Neural crest cell (in vitro differentiated cells): ENCODE data around the gene IQGAP1. TPM values are rescaled to one million over a fixed set of nuclear protein-coding genes. Genes with fewer than 3 reads are reported as not detected.
A peak's percentile ranks its signal among the peaks of the same experiment; 100 is the strongest.

ENCODE experiments used
- DNase-seq: peaks from one replicate; pipeline ENCODE4 v3.0.0; 2021; ENCODE audit warnings: low read depth, mixed read lengths, low spot score
- H3K27ac Mint-ChIP-seq: one replicate; pipeline ENCODE4 v1.8.0; 2021; ENCODE audit warnings: mild to moderate bottlenecking, mixed read lengths; ENCODE audit not compliant: unreplicated experiment
- H3K27me3 Mint-ChIP-seq: 2 replicates; pipeline ENCODE4 v1.8.0; 2021; ENCODE audit warnings: low read depth, mild to moderate bottlenecking, mixed read lengths
- H3K36me3 Mint-ChIP-seq: 2 replicates; pipeline ENCODE4 v1.8.0; 2021; ENCODE audit warnings: low read depth, mild to moderate bottlenecking, mixed read lengths
- H3K4me1 Mint-ChIP-seq: 2 replicates; pipeline ENCODE4 v1.8.0; 2021; ENCODE audit warnings: mixed read lengths
- H3K4me3 Mint-ChIP-seq: one replicate; pipeline ENCODE4 v1.8.0; 2021; ENCODE audit warnings: mild to moderate bottlenecking, mixed read lengths
- H3K9me3 Mint-ChIP-seq: 2 replicates; pipeline ENCODE4 v1.8.0; 2021; ENCODE audit warnings: mixed read lengths
- CTCF ChIP-seq: fragments of 200-600 bp; sonication (generic); conservative IDR thresholded peaks from 2 replicates; pipeline ENCODE4 v1.5.0; 2021; ENCODE audit warnings: antibody characterized with exemption, mild to moderate bottlenecking
- total RNA-seq: library from RNA; stranded (reverse); gene quantifications from 2 replicates; pipeline ENCODE4 v1.2.1, GENCODE V29; 2021

IQGAP1 gene
- total RNA-seq, 1 donor from 2014 or later = 46.1 TPM

GRCh38 chr15:90458061-90458460, 70.0 kb downstream of the IQGAP1 start:
- Mint-ChIP-seq H3K9me3 (no peaks in the 10 kb centered on the region), H3K27ac (no peak overlapping the region), H3K4me3 (no peak overlapping the region), H3K4me1 (peaks cover 18% of the 10 kb centered on the region), H3K27me3 (no peaks in the 10 kb centered on the region), H3K36me3 (peaks cover 15% of the 10 kb centered on the region)
- TF ChIP-seq CTCF = no peak
- DNase-seq = no peak

GRCh38 chr15:90459368-90459767, 71.3 kb downstream of the IQGAP1 start:
- H3K27ac Mint-ChIP-seq = no peak overlapping the region
- no peak overlapping the region for H3K4me3 Mint-ChIP-seq
- DNase-seq = no peak
- TF ChIP-seq CTCF = no peak
- peaks cover 22% of the 10 kb centered on the region for H3K4me1 Mint-ChIP-seq
- no peaks in the 10 kb centered on the region for H3K9me3 Mint-ChIP-seq
- peaks cover 15% of the 10 kb centered on the region for H3K36me3 Mint-ChIP-seq
- no peaks in the 10 kb centered on the region for H3K27me3 Mint-ChIP-seq

- no peak for DNase-seq
- no peak overlapping the region for H3K4me3 Mint-ChIP-seq
- H3K9me3 Mint-ChIP-seq = no peaks in the 10 kb centered on the region
- no peak for TF ChIP-seq CTCF
- no peak overlapping the region for H3K27ac Mint-ChIP-seq
- H3K36me3 Mint-ChIP-seq = peaks cover 15% of the 10 kb centered on the region
- peaks cover 22% of the 10 kb centered on the region for H3K4me1 Mint-ChIP-seq
- H3K27me3 Mint-ChIP-seq = no peaks in the 10 kb centered on the region
Measured at GRCh38 chr15:90460142-90460824, 72.2 kb downstream of the IQGAP1 start.

GRCh38 chr15:90463381-90463780, 75.3 kb downstream of the IQGAP1 start:
- H3K27me3 Mint-ChIP-seq = no peaks in the 10 kb centered on the region
- H3K36me3 Mint-ChIP-seq = peaks cover 4% of the 10 kb centered on the region
- H3K4me3 Mint-ChIP-seq = no peak overlapping the region
- H3K4me1 Mint-ChIP-seq = peaks cover 22% of the 10 kb centered on the region
- no peak overlapping the region for H3K27ac Mint-ChIP-seq
- no peaks in the 10 kb centered on the region for H3K9me3 Mint-ChIP-seq
- no peak for DNase-seq
- TF ChIP-seq CTCF = no peak

- Mint-ChIP-seq H3K4me3 (no peak overlapping the region), H3K36me3 (peaks cover 5% of the 10 kb centered on the region), H3K27me3 (no peaks in the 10 kb centered on the region), H3K4me1 (peaks cover 8% of the 10 kb centered on the region), H3K27ac (peak overlapping the region; percentile 19), H3K9me3 (no peaks in the 10 kb centered on the region)
- DNase-seq = no peak
- TF ChIP-seq CTCF = no peak
Measured at GRCh38 chr15:90465140-90465929, 77.3 kb downstream of the IQGAP1 start.
